ENCODE results near the gene FBXW8. TPM values are rescaled to one million over a fixed set of nuclear protein-coding genes. Genes with fewer than 3 reads are reported as not detected.

FBXW8 gene
- polyA plus RNA-seq, 3 donors: 3.9 to 4.8 (median 4.4) TPM

- no peak overlapping the region for H3K27ac ChIP-seq (ENCODE audit: low read depth, low read length)
- 84 to 89% (median 87%) methylated on average over 10 of the region's 10 CpGs for WGBS, 3 donors
Measured at GRCh38 chr12:117072736-117073490, 162.2 kb downstream of the FBXW8 start.

- 67 to 77% (median 73%) methylated on average over 5 of the region's 5 CpGs for WGBS, 3 donors
Measured at GRCh38 chr12:117073611-117074010, 162.9 kb downstream of the FBXW8 start.

GRCh38 chr12:117076410-117077372 is 165.9 kb downstream of the FBXW8 start:
- 75 to 83% (median 80%) methylated on average over 24 of the region's 24 CpGs for WGBS, 3 donors
- no peak overlapping the region for H3K27ac ChIP-seq (ENCODE audit: low read depth, low read length)

More at GRCh38 chr12:117073611-117074010, 162.9 kb downstream of the FBXW8 start:
- H3K27ac ChIP-seq (ENCODE audit: low read depth, low read length): no peak overlapping the region

- WGBS, 3 donors: 86 to 96% (median 91%) methylated on average over 4 of the region's 4 CpGs
- no peak overlapping the region for H3K27ac ChIP-seq (ENCODE audit: low read depth, low read length)
Measured at GRCh38 chr12:117079487-117079886, 168.7 kb downstream of the FBXW8 start.

GRCh38 chr12:117080661-117081144 is 170.0 kb downstream of the FBXW8 start:
- WGBS, 3 donors: 39 to 52% (median 41%) methylated on average over 3 to 6 of the region's 6 CpGs
- no peak overlapping the region for H3K27ac ChIP-seq (ENCODE audit: low read depth, low read length)

Other genes with a start within 250 kb of the FBXW8 start
- 10 to 100 TPM in 2 of 3 donors, 1 to 10 TPM in 1; 5.6 to 14.7 (median 12.4) TPM for gene SPRING1, start 172.9 kb upstream of the FBXW8 start, polyA plus RNA-seq
- gene RNFT2, start 172.6 kb upstream of the FBXW8 start, polyA plus RNA-seq: under 1 TPM; 0.30 to 0.56 (median 0.47) TPM
- under 1 TPM; 0.01 to 0.11 (median 0.03) TPM for gene HRK, start 29.5 kb upstream of the FBXW8 start, polyA plus RNA-seq
- 10 to 100 TPM in 2 of 3 donors, 1 to 10 TPM in 1; 6.7 to 39.3 (median 21.3) TPM for gene TESC, start 188.5 kb downstream of the FBXW8 start, polyA plus RNA-seq